ENCODE data around the gene ABCC4.

GRCh38 chr13:95176611-95177259, 124.5 kb downstream of the ABCC4 start:
- no peak for TF ChIP-seq POLR2A (IDR thresholded peaks at IDR 0.05)
- TF ChIP-seq, protein P1, sequence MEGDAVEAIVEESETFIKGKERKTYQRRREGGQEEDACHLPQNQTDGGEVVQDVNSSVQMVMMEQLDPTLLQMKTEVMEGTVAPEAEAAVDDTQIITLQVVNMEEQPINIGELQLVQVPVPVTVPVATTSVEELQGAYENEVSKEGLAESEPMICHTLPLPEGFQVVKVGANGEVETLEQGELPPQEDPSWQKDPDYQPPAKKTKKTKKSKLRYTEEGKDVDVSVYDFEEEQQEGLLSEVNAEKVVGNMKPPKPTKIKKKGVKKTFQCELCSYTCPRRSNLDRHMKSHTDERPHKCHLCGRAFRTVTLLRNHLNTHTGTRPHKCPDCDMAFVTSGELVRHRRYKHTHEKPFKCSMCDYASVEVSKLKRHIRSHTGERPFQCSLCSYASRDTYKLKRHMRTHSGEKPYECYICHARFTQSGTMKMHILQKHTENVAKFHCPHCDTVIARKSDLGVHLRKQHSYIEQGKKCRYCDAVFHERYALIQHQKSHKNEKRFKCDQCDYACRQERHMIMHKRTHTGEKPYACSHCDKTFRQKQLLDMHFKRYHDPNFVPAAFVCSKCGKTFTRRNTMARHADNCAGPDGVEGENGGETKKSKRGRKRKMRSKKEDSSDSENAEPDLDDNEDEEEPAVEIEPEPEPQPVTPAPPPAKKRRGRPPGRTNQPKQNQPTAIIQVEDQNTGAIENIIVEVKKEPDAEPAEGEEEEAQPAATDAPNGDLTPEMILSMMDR (IDR thresholded peaks at IDR 0.05 in 8 of 11, conservative IDR thresholded peaks at IDR 0.05 in 3 of 11) = no peak

Measured in spleen (tissue), 7 donors.